ENCODE measurements around the gene CLASP1.
"Not testable (repeated sequence)": the region's sequence is repeated elsewhere in the genome, so short reads cannot be mapped to it uniquely, and the experiment has no call there.

CLASP1 gene

GRCh38 chr2:121584741-121585140 lies 64.5 kb downstream of the CLASP1 start:
- in situ Hi-C loops (cut with MboI; ENCODE audit: low sequenced_read_pairs) = no loop called here

- in situ Hi-C loops (cut with MboI; ENCODE audit: low sequenced_read_pairs) = no loop called here
These were observed 65.7 kb downstream of the CLASP1 start for GRCh38 chr2:121583555-121583954.

- in situ Hi-C loops (cut with MboI; ENCODE audit: low sequenced_read_pairs) = no loop called here
These were observed 67.0 kb downstream of the CLASP1 start for GRCh38 chr2:121582272-121582671.

DNA sequence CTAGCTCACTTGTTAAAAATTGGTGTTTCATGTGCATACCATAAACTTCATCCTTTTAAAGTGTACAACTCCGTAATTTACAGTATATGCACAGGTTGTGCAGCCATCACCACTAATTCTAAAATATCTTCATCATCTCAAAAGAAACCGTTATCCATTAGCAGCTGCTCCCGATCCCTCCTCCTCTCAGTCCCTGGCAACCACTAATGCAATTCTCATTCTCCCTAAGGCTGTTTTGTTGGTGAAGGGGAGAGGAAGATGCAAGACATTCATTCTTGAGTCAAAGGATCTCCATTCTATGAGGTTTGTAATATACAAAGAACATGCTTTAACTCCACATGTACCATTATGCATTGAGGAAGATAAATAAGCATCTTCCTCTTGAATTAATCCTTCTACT lies 70.0 kb downstream of the CLASP1 start:
- in situ Hi-C loops (cut with MboI; ENCODE audit: low sequenced_read_pairs) = no loop called here

DNA sequence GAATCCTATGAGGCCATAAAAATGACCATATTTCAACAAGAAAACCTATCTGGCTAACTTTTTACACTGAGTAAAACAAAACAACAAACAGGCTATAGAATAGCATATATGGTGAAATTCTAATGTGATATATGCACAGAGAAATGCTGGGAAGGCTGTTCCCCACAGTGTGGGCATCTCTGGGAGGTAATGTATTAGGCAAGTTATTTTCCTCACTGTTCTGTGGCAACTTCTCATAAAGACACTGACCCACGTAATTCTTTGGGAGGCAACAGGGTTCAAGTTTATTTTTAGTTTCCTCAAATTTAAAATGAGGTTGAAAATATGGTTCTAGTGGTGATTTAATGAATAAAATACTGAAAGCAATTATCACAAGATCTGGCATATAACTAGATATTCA lies 71.9 kb downstream of the CLASP1 start:
- in situ Hi-C loops (cut with MboI; ENCODE audit: low sequenced_read_pairs) = no loop called here

- in situ Hi-C loops (cut with MboI; ENCODE audit: low sequenced_read_pairs) = no loop called here
These were observed 73.0 kb downstream of the CLASP1 start for GRCh38 chr2:121576263-121576662.

GRCh38 chr2:121575800-121576199 lies 73.5 kb downstream of the CLASP1 start:
- in situ Hi-C loops (cut with MboI; ENCODE audit: low sequenced_read_pairs) = no loop called here

DNA sequence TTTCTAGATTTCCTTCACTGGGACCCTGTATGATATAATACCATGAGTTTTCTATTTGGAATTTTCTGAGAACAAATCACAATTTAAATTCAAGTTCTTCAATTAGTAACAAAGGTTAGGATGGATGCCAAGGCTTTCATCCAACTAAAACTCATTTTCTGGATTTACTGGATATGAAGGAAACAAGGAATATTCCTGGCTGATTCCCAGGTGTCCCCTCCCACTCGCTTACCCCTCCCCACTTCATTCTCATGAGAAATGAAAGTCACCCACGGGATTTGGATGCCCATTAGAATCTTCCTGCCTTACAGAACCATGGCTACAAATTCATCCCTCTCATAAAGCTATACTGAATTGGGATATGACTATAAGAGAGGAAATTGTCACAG lies 78.6 kb downstream of the CLASP1 start:
- in situ Hi-C loops (cut with MboI; ENCODE audit: low sequenced_read_pairs) = no loop called here

DNA sequence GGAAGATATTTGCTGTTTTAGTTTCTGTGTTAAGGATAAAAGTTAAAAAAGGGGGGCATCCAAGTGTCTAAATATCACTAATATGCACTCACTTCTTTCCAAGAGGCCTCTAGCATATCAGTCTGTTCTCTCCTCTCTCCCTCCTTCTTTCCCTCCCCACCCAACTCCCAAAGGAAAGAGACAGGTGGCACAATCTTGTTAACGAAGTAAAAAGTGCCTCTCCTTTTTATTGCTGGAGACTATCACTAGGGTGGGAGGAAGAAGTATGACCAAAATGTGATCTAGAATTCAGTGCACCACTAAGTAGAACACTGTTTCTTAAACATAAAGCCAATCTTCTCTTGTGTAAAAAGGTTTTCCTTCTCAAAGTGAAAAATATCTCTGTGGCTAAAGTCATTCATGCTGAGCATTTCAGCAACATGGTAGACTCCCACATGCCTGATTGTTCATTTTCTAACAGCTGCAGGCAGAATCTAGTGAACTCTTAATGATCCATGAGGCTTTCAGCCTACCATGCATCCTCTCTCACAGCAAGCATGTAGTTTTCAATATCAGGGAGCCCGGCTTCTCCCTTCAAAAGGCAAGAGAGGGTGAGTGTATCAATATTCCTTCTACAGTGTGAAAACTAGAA lies 79.1 kb downstream of the CLASP1 start:
- in situ Hi-C loops (cut with MboI; ENCODE audit: low sequenced_read_pairs) = no loop called here

GRCh38 chr2:121567957-121568409 lies 81.3 kb downstream of the CLASP1 start:
- in situ Hi-C loops (cut with MboI; ENCODE audit: low sequenced_read_pairs) = no loop called here

DNA sequence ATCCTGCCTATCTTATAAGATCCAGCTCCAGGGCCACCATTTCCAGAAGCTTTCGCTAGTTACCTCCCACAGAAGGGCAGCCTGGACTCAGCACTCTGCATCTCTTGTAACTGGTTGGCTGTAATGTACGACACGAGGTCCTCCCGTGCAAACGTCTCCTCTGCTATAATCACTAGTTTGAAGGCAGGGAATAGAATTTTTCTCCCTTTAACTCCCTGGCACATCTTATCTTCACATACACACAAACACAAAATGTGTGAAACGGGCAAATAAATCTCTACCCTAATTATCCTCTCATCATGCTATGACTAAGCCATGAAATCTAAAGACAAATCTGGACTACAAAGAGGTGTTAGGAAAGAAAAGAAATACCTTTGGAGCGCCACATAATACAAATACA lies 81.8 kb downstream of the CLASP1 start:
- in situ Hi-C loops (cut with MboI; ENCODE audit: low sequenced_read_pairs) = no loop called here

- in situ Hi-C loops (cut with MboI; ENCODE audit: low sequenced_read_pairs) = no loop called here
These were observed 83.6 kb downstream of the CLASP1 start for GRCh38 chr2:121565389-121566250.

DNA sequence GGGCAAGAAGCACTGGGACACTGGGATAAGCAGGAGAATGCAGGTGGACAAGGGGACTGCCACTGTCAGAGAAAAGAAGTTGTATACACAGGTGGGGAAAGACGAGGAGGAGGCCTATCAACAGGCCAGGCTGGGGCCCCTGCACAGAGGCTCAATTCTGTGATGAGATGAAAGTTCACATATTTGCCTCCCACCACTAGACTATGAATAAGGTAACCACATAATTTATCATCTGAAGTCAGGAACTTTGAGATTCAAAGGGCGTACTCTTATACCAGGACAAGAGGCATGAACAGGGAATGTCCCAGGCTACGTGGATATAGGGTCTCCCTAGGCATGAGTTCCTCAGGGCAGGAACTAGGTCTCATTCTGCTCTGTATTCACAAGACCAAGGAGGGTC lies 84.4 kb downstream of the CLASP1 start:
- in situ Hi-C loops (cut with MboI; ENCODE audit: low sequenced_read_pairs) = no loop called here

GRCh38 chr2:121563754-121564153 lies 85.5 kb downstream of the CLASP1 start:
- in situ Hi-C loops (cut with MboI; ENCODE audit: low sequenced_read_pairs) = not testable (repeated sequence)

DNA sequence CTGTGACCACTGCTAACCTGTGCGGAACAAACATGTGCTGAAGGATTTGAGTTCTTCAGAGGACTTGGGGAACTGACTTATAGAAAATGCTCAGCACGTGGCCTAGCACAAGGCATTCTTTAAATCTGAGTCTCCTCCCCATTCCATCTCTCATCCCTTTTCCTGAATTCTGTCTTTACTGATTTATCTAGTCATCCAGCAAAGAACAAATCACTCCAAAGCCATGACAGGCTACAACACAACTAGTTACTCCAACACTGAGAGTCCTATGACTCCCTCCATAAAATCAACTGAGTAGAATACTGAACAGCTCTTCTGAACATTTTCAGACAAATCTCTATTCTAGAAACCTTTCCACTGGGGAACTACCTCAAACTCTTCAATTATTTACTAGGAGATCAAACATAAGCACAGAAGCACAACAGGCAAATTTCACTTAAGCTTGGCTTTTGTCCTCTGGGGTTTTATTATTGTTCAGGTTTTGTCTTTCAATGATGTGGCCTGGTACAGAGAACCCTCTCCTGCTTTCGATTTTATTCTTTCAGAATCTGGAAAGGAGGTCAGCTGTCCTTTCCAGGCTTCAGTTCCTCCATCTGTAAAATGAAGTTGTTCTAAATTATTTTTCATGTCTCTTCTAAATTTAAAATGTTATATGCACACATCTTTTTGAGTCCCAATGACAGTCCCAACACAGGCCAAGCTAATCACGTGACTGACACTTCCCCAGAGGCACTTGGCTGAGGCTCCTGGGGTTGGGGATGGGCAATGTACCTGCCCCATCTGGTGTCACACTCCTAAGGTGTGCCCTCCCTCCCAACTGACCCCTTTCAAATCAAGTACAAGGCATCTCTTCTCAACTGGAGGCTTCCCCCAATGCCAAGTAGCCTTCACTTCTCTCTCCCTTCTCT lies 86.7 kb downstream of the CLASP1 start:
- in situ Hi-C loops (cut with MboI; ENCODE audit: low sequenced_read_pairs) = no loop called here

- in situ Hi-C loops (cut with MboI; ENCODE audit: low sequenced_read_pairs) = no loop called here
These were observed 87.5 kb downstream of the CLASP1 start for GRCh38 chr2:121561617-121562268.

GRCh38 chr2:121558329-121558728 lies 90.9 kb downstream of the CLASP1 start:
- in situ Hi-C loops (cut with MboI; ENCODE audit: low sequenced_read_pairs) = no loop called here

GRCh38 chr2:121555008-121555407 lies 94.3 kb downstream of the CLASP1 start:
- in situ Hi-C loops (cut with MboI; ENCODE audit: low sequenced_read_pairs) = no loop called here

DNA sequence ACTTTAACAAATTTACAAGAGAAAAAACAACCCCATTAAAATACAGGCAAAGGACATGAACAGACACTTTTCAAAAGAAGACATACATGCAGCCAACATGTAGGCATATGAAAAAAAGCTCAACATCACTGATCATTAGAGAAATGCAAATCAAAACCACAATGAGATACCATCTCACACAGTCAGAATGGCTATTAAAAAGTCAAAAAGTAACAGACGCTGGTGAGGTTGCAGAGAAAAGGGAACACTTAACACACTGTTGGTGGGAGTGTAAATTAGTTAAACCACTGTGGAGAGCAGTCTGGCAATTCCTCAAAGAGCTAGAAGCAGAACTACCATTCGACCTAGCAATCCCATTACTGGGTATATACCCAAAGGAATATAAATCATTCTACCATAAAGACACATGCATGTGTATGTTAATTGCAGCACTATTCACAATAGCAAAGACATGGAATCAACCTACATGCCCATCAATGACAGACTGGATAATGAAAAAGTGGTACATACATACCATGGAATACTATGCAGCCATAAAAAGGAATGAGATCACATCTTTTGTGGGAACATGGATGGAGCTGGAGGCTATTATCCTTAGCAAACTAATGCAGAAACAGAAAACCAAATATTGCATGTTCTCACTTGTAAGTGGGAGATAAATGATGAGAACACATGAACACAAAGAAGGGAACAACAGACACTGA lies 96.6 kb downstream of the CLASP1 start:
- in situ Hi-C loops (cut with MboI; ENCODE audit: low sequenced_read_pairs) = not testable (repeated sequence)

- in situ Hi-C loops (cut with MboI; ENCODE audit: low sequenced_read_pairs) = no loop called here
These were observed 98.6 kb downstream of the CLASP1 start for GRCh38 chr2:121550669-121551068.
